GM18511 (cell line): Measurements from ENCODE around the gene RASGEF1C.
A peak's percentile ranks its signal among the peaks of the same experiment; 100 is the strongest.
"Not testable (repeated sequence)": the region's sequence is repeated elsewhere in the genome, so short reads cannot be mapped to it uniquely, and the experiment has no call there.

Experiments used
- ATAC-seq: cut with Tn5 transposase; IDR thresholded peaks from one replicate; pipeline ENCODE4 v1.9.1; 2021; ENCODE audit warnings: mild to moderate bottlenecking, moderate library complexity; ENCODE audit not compliant: unreplicated experiment

Gene RASGEF1C

GRCh38 chr5:180211761-180212035, 2.7 kb upstream of the RASGEF1C start:
- ATAC-seq = no peak

DNA sequence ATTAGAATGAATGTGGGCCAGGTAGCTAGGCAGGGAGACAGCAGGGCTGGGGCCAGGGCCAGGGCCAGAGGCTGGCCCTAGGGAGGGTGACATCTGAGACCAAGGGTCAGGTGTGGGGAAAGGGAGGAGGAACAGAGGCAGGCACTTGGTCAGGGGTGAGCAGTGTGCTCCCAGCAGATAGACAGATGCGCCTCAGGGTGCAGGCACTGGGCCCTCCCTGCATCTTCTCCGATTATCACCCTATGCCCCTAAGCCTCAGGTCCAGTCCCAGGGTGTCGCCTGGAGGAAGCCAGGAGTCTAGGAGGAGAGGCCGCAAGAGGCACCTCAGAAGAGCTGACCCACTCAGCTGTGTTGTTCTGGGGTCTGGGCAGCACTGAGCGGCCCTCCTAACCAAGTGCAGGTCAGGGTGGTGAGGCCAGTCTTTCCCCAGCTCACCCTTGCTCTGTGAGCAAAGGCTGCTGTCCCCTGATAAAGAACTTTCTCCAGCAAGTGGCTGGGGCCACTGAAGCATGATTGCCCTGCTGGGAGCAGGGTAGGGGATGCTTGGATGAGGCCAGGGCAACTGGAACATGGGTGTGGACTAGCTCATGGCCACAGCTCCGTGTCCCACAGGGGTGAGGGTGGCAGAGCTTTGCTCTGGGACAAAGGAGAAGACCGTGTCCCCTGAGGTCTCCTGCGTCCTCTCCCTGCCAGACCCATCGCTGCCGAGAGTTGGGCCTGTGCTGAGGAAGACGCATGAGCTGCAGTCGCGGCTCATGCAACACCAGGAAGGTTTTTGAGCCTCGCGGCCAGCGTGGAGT, 2.1 kb upstream of the RASGEF1C start:
- ATAC-seq = no peak

DNA sequence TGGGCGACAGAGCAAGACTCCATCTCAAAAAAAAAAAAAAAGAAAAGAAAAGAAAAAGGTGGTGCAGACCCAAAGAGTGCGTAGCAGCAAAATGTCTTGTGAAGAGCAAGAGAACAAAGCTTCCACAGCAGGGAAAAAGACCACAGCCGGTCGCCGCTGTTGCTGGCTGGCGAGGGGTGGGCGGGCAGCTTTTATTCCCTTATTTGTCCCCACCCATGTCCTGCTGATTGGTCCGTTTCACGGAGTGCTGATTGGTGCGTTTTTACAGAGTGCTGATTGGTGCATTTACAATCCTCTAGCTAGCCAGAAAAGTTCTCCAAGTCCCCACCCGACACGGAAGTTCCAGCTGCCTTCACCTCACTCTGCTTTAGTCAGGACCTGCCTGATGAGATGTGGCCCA, 1.1 kb upstream of the RASGEF1C start:
- ATAC-seq = not testable (repeated sequence)

GRCh38 chr5:180208435-180209081, 453 bp downstream of the RASGEF1C start:
- peak; percentile 48 for ATAC-seq

DNA sequence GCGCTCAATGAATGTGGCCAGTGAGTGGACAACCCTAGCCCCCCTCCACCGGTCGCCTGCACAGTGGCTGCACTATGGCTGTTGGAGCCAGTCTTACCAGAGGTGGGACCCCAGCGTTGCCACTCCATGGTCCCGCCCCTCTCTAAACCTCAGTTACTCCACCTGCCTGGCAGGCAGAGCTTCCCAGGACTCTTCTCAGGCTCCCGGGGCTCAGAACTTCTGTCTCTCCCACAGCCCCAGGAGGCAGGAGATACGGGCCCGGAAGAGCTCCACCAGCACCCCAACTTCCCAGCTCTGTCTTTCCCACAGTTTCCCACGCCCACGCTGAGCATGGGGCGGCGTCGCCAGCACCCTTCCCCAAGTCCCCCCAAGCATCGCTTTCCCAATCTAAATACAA, 975 bp downstream of the RASGEF1C start:
- no peak for ATAC-seq

GRCh38 chr5:180207593-180207992, 1.4 kb downstream of the RASGEF1C start:
- ATAC-seq = no peak

DNA sequence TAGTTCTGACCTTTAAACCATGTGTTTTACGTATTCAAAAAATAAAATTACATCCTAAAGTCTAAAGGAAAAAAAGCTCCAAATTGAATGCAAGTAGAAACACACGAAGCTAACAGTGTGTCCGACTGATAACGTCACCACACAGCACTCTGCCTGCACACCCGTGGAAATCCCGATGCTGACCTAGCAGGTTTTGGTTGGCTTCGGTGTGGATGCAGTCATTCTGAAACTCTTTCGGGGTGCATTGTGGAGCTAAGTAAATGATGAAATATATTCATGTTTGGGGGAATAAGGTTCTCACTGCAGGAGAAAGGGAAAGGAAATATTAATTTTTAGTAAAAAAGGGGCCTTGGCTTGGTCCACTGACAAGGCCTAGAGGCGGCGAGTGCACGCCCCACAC, 2.0 kb downstream of the RASGEF1C start:
- ATAC-seq = no peak

- no peak for ATAC-seq
Measured at GRCh38 chr5:180205916-180206315, 3.1 kb downstream of the RASGEF1C start.

GRCh38 chr5:180204276-180204819, 4.7 kb downstream of the RASGEF1C start:
- no peak for ATAC-seq

DNA sequence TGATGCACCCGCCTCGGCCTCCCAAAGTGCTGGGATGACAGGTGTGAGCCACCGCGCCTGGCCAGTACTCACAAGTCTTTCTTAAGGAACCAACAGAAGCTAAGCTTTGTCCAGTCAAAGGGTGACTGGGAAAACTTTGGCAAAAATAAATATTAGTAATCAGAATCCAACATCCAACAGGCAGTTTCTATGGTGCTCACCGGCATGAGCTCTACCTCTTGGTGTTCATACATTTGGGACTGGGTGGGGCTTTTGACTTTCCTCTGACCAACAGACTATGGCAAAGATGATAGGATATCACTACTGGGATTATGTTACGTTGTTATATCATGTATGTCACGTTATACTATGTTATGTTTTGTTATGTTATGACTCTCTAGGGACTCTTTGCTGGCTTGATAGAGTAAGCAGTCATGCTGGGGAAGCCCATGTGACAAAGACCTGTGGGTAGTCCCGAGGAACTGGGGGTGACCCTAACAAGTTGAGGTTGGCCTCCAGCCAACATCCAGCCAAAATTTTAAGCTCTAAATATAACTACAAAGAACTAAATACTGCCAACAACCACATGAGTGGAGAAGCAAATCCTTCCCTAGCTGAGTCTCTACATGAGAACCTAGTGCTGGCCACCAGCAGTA, 6.0 kb downstream of the RASGEF1C start:
- no peak for ATAC-seq

DNA sequence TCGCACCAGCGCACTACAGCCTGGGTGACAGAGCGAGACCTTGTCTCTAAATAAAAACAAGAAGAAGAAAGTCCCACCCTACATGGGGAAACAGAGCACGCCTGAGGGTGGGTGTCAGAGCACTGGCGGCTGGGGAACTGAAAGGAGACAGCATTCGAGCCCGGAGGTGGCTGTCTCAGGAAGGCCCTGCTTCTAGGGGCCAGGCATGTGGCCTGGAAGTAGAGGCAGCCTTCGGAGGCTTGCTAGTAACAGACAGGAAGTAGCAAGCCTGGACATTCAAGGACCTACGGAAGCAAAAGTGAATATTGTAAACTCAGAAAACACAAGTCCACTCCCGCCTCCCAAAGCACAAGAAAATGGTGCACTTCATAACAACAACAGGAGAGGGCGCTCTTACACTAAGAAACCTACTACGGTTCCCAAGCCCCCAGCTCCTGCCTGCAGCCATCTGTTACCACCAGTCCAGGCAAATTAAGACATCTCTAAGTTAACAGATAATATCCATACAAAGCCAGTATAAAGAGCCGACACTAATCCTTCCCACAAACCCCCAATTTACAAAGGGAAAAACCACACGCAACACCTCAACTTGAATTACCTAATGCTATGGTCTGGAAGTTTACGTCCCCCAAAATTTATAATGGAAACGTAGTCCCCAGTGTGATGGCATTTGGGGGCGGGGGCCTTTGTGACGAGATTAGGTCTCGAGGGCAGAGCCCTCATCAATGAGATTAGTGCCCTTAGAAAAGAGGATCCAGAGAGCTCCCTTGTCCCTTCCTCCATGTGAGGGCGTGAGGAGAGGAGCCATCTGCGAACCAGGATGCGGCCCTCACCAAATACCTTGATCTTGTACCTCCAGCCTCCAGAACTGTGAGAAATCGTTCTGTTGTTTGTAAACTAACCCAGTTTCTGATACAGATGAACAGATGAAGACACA, 7.7 kb downstream of the RASGEF1C start:
- no peak for ATAC-seq

DNA sequence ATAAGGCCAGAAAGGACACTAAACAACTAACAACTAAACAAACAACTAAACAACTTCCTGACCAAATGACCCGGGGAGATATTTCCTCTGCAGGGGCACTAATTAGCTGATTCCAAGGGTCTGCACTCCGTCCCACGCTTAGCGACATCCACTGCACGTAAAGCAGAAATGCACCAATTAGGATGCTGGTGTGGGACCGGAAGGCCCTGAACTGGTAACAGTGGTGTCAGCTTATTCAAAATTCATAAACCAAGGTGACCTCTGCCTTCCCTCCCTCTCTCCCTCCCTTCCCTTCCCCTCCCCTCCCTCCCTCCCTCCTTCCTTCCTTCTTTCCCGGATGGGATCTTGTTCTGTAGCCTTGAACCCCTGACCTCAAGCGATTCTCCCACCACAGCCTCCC, 9.6 kb downstream of the RASGEF1C start:
- no peak for ATAC-seq

- no peak for ATAC-seq
Measured at GRCh38 chr5:180198208-180198607, 10.8 kb downstream of the RASGEF1C start.

DNA sequence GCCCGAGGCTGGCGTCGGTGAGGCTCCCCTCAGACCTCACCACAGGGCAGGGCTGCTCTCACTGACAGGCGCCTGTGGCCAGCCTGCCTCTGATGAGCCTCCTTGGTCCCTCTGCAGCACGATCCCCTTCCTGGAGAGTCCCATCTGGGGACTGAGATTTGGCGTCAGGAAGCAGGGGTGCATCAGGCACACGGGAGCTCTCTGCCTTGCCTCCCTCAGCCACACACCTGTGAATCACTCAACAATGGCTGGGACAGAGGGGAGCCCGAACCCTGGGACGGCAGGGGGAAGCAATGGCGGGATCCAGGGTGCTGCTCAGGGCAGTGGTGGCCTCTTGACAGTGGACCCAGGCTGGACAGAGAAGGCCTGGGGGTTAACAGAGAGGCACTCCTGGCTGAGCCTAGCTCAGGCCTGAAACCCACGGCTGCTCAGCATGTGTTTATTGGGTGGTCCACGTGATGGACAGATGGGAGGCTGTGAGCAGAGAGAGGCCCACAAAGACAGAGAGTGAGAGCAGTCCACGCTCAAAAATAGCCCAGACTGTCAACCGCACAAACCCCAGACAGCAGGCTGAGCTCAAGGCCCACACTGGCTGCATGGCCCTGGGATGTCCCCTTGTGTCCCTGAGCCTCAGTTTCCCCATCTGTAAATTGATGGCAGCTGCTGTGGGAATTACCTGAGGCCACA, 11.9 kb downstream of the RASGEF1C start:
- no peak for ATAC-seq

DNA sequence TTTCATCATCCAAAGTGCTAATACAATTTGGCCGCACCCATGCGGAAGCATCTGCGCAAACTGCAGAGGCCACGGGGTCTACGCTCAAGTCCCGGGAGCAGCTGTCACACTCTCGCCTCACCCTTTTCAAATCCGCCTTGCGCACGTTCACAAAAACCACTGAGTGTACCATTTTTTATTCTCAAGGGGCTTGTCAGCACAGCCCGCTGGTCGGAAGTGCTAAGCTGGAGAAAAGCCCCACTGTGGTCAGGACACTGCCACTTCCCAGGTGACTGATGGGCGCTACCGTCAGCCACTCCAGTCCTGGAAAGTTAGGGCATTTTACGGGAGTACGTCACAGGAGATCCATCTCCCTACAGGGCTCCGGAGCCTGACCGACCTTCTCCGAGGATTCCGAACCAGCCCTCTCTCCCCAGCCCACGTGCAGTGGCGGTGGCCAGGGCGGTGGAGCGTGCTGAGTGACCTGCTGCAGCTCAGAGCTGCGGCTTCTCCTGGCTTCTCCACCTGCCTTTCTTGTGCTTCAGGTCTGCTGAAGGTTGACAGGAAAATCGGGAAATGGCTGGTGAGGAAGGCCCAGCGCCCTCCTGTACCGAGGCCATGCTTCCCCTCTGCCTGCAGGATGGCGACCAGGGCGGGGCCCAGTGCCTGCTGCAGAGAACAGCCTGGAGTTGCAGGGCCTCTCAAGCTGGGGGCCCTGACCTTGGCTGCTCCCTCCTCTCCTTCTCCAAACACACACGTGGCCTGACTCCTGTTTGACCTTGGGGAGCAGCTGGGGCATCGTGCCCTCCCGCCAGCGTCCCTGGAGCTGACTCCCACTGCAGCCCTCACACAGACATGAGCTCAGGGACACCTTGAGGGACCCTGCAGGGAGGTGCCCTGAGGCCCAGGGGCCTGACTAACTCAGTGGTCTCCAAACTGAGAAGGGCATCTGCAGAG, 14.3 kb downstream of the RASGEF1C start:
- no peak for ATAC-seq

DNA sequence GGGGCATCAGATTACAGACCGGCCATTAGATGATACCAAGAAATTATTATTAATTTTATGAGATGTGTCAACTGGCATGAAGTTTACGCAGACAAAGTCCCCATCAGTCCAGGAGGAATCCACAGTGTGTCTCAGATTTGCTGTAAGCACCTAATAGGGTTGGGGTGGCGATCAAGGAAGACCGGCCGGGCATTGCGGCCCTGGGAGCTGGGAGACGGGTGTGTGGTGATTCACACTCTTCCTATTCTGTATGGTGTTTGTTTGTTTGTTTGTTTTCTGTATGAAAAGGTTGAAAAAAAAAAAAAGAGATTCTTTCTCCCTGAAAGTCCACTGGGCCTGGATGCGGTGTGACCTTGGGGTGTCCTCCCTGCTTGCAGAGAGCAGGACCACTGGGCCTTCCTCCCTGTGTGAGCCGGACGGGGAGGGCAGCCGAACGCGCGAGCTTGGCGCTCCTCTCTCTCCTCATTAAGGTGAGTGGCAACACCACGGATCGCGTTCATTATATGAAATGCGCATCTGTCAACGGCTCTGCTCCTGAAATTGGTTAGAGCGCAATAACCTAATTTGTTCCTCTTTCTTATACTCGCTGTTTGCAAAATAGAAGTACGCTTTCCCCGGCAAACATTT, 15.1 kb downstream of the RASGEF1C start:
- no peak for ATAC-seq

DNA sequence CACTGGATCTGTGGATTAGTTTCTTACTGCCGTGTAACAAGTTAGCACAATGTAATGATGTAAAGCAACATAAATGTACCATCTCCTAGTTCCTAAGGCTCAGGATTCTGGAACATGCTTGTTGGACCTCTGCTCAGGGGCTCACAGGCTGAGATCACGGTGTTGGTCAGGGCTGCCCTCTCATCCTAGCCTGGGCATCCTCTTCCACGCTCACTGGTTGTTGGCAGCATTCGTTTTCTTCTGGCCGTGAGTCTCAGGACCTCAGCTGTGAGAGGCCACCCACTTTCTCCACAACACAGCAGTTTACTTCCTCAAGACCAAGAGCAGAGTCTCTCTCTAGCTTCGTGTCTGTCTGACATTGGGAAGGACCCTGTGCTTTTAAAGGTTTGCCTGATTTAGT, 17.3 kb downstream of the RASGEF1C start:
- no peak for ATAC-seq

GRCh38 chr5:180187767-180188166, 21.2 kb downstream of the RASGEF1C start:
- ATAC-seq = no peak

DNA sequence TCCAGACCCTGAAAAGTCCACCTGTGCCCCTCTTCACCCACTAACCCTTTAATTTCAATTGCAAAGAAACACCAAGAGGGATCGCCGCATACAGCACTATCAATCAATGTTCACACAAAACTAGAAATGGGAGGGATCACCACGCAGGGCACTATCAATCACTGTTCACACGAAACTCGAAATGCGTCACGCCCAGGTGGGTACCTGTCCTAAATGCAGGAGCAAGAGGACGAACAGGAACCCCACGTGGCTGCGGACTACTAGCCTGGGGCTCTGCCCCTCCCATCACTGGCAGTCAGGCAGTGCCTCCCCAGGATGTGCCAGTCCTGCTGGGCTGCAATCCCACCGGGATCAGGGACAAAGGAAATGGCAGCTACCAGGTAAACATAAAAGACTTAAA, 28.2 kb downstream of the RASGEF1C start:
- no peak for ATAC-seq
